HEK293 (cell line): Measurements from ENCODE around the gene P2RY11.
A peak's percentile ranks its signal among the peaks of the same experiment; 100 is the strongest.

Source experiments
- CTCF ChIA-PET: fragments of 350-600 bp; formaldehyde crosslinking; extraction: SDS; loops from one replicate; lab custom pipeline; 2021; ENCODE audit warnings: antibody characterized with exemption; lab: Yijun Ruan, JAX
- POLR2A ChIA-PET: fragments of 300-600 bp; formaldehyde crosslinking; extraction: SDS; loops from one replicate; lab custom pipeline; 2020; ENCODE audit warnings: antibody characterized with exemption, inconsistent platforms; lab: Yijun Ruan, JAX
- H3K27ac ChIP-seq: fragments of 200-500 bp; sonication (Bioruptor generic); 2 replicates; pipeline ENCODE4 v1.5.1; 2014; ENCODE audit warnings: low read depth, low read length, control low read depth, inconsistent platforms; ENCODE audit errors: extremely low read depth
- H3K36me3 ChIP-seq, 2 experiments: fragments of 200-500 bp in 1 of 2; sonication (Bioruptor generic) in 1 of 2; 1 replicate in 1 of 2; 2 replicates in 1 of 2; pipeline ENCODE4 v1.5.1; 2014 to 2017; ENCODE audit warnings: inconsistent platforms in 2 of 2, low read length in 2 of 2; ENCODE audit not compliant: control insufficient read depth in 2 of 2, insufficient read depth in 1 of 2
- H3K4me1 ChIP-seq: fragments of 200-500 bp; sonication (Bioruptor generic); 2 replicates; pipeline ENCODE4 v1.5.1; 2014; ENCODE audit warnings: mild to moderate bottlenecking, low read length, inconsistent platforms; ENCODE audit not compliant: control insufficient read depth, insufficient read depth
- H3K4me3 ChIP-seq: 2 replicates; pipeline ENCODE4 v1.5.1; 2011; ENCODE audit warnings: low read depth, mild to moderate bottlenecking, control low read depth, low read length, moderate library complexity
- H3K9me3 ChIP-seq: fragments of 200-500 bp; sonication (Bioruptor generic); 2 replicates; pipeline ENCODE4 v1.5.1; 2014; ENCODE audit warnings: low read depth, low read length, inconsistent platforms; ENCODE audit not compliant: control insufficient read depth, insufficient read depth
- GLI4 ChIP-seq: fragments of 450-650 bp; formaldehyde crosslinking; IDR thresholded peaks from 2 replicates; pipeline ENCODE4 v1.5.1; 2016; ENCODE audit warnings: missing biosample characterization, missing genetic modification characterization
- HOXD13 ChIP-seq: sonication (generic); formaldehyde crosslinking; IDR thresholded peaks from 2 replicates; pipeline ENCODE4 v1.8.0; 2022; ENCODE audit warnings: missing genetic modification reagents, borderline replicate concordance
- INSM2 ChIP-seq: fragments of 450-650 bp; formaldehyde crosslinking; IDR thresholded peaks from 2 replicates; pipeline ENCODE4 v1.5.1; 2016; ENCODE audit warnings: missing biosample characterization, missing genetic modification characterization
- KLF10 ChIP-seq: fragments of 450-650 bp; IDR thresholded peaks from 2 replicates; pipeline ENCODE4 v1.5.1; 2018; ENCODE audit warnings: missing biosample characterization, mild to moderate bottlenecking, missing genetic modification characterization
- PRDM4 ChIP-seq: fragments of 450-650 bp; formaldehyde crosslinking; IDR thresholded peaks from 2 replicates; pipeline ENCODE4 v1.5.1; 2017; ENCODE audit warnings: missing biosample characterization, missing genetic modification characterization
- SCRT1 ChIP-seq: fragments of 450-650 bp; formaldehyde crosslinking; IDR thresholded peaks from 2 replicates; pipeline ENCODE4 v1.5.1; 2016; ENCODE audit warnings: missing biosample characterization, missing genetic modification characterization, borderline replicate concordance
- SCRT2 ChIP-seq: fragments of 450-650 bp; formaldehyde crosslinking; IDR thresholded peaks from 2 replicates; pipeline ENCODE4 v1.5.1; 2016; ENCODE audit warnings: missing biosample characterization, missing genetic modification characterization
- ZBTB1 ChIP-seq: fragments of 450-650 bp; formaldehyde crosslinking; IDR thresholded peaks from 2 replicates; pipeline ENCODE4 v1.5.1; 2016; ENCODE audit warnings: missing biosample characterization, missing genetic modification characterization
- ZBTB26 ChIP-seq: fragments of 450-650 bp; formaldehyde crosslinking; optimal IDR thresholded peaks from 2 replicates; pipeline ENCODE3; 2016; ENCODE audit warnings: missing biosample characterization, mild to moderate bottlenecking, missing genetic modification characterization
- ZBTB48 ChIP-seq: fragments of 450-650 bp; formaldehyde crosslinking; IDR thresholded peaks from 2 replicates; pipeline ENCODE4 v1.5.1; 2016; ENCODE audit warnings: missing biosample characterization, missing genetic modification characterization
- ZBTB7A ChIP-seq: fragments of 450-650 bp; formaldehyde crosslinking; IDR thresholded peaks from 2 replicates; pipeline ENCODE4 v1.5.1; 2016; ENCODE audit warnings: low read depth, missing biosample characterization, missing genetic modification characterization
- ZBTB8A ChIP-seq: fragments of 450-650 bp; formaldehyde crosslinking; IDR thresholded peaks from 2 replicates; pipeline ENCODE4 v1.5.1; 2016; ENCODE audit warnings: missing biosample characterization, missing genetic modification characterization
- ZFP3 ChIP-seq: fragments of 450-650 bp; formaldehyde crosslinking; IDR thresholded peaks from 2 replicates; pipeline ENCODE4 v1.5.1; 2016; ENCODE audit warnings: low read depth, missing biosample characterization, missing genetic modification characterization
- ZFP37 ChIP-seq: fragments of 450-650 bp; formaldehyde crosslinking; IDR thresholded peaks from 2 replicates; pipeline ENCODE4 v1.5.1; 2016; ENCODE audit warnings: missing biosample characterization, missing genetic modification characterization
- ZNF19 ChIP-seq: fragments of 450-650 bp; formaldehyde crosslinking; IDR thresholded peaks from 2 replicates; pipeline ENCODE4; 2016; ENCODE audit warnings: missing biosample characterization, missing genetic modification characterization, low read depth
- ZNF211 ChIP-seq: fragments of 450-650 bp; formaldehyde crosslinking; IDR thresholded peaks from 2 replicates; pipeline ENCODE4 v1.5.1; 2016; ENCODE audit warnings: low read depth, missing biosample characterization, missing genetic modification characterization
- ZNF221 ChIP-seq: fragments of 450-650 bp; formaldehyde crosslinking; IDR thresholded peaks from 2 replicates; pipeline ENCODE4 v1.5.1; 2017; ENCODE audit warnings: missing biosample characterization, missing genetic modification characterization, borderline replicate concordance
- ZNF24 ChIP-seq: fragments of 450-650 bp; formaldehyde crosslinking; IDR thresholded peaks from 2 replicates; pipeline ENCODE4 v1.5.1; 2016; ENCODE audit warnings: missing biosample characterization, missing genetic modification characterization
- ZNF266 ChIP-seq: fragments of 450-650 bp; formaldehyde crosslinking; IDR thresholded peaks from 2 replicates; pipeline ENCODE4 v1.5.1; 2016; ENCODE audit warnings: missing biosample characterization, missing genetic modification characterization, low read depth
- ZNF37A ChIP-seq: fragments of 450-650 bp; IDR thresholded peaks from 2 replicates; pipeline ENCODE4 v1.5.1; 2018; ENCODE audit warnings: missing biosample characterization, missing genetic modification characterization
- ZNF391 ChIP-seq: fragments of 450-650 bp; formaldehyde crosslinking; IDR thresholded peaks from 2 replicates; pipeline ENCODE4 v1.5.1; 2016; ENCODE audit warnings: low read depth, missing biosample characterization, missing genetic modification characterization, borderline replicate concordance
- ZNF571 ChIP-seq: fragments of 450-650 bp; formaldehyde crosslinking; IDR thresholded peaks from 2 replicates; pipeline ENCODE4 v1.5.0; 2017; ENCODE audit warnings: missing biosample characterization, missing genetic modification characterization
- ZNF654 ChIP-seq: fragments of 450-650 bp; formaldehyde crosslinking; IDR thresholded peaks from 2 replicates; pipeline ENCODE4 v1.5.1; 2016; ENCODE audit warnings: low read depth, missing biosample characterization, missing genetic modification characterization
- ZNF707 ChIP-seq: fragments of 450-650 bp; formaldehyde crosslinking; IDR thresholded peaks from 2 replicates; pipeline ENCODE4 v1.5.1; 2016; ENCODE audit warnings: missing biosample characterization, missing genetic modification characterization
- ZSCAN18 ChIP-seq: fragments of 450-650 bp; formaldehyde crosslinking; IDR thresholded peaks from 2 replicates; pipeline ENCODE4 v1.5.1; 2016; ENCODE audit warnings: missing biosample characterization, missing genetic modification characterization
- ZXDB ChIP-seq: fragments of 450-650 bp; formaldehyde crosslinking; IDR thresholded peaks from 2 replicates; pipeline ENCODE4 v1.5.1; 2016; ENCODE audit warnings: missing biosample characterization, missing genetic modification characterization

Gene P2RY11

GRCh38 chr19:10144361-10144760, 32.9 kb downstream of the P2RY11 start:
- Histone ChIP-seq H3K36me3 (peaks cover 51 to 98% of the 10 kb centered on the region in 2 experiments), H3K27ac (no peak overlapping the region), H3K4me3 (no peak overlapping the region), H3K9me3 (no peaks in the 10 kb centered on the region), H3K4me1 (no peaks in the 10 kb centered on the region)
- no peak for TF ChIP-seq ZNF391 (tag by site-specific recombination)
- TF ChIP-seq SCRT2 (tag by site-specific recombination) = peak; percentile 64; the same call in 1 of the 2 replicates
- TF ChIP-seq ZBTB7A (tag by site-specific recombination) = no peak
- no peak for TF ChIP-seq HOXD13 (CRISPR knock-in tag)
- no peak for TF ChIP-seq GLI4 (tag by site-specific recombination)
- no peak for TF ChIP-seq ZNF654
- no peak for TF ChIP-seq ZFP37 (tag by site-specific recombination)
- ChIA-PET CTCF (no interaction called here), POLR2A (no interaction called here)

- POLR2A ChIA-PET = no interaction called here
- H3K4me3 ChIP-seq = no peak overlapping the region
- no peaks in the 10 kb centered on the region for H3K4me1 ChIP-seq
- TF ChIP-seq ZNF221 (tag by site-specific recombination) (no peak), ZNF19 (tag by site-specific recombination) (no peak), ZBTB26 (tag by site-specific recombination) (no peak), INSM2 (tag by site-specific recombination) (no peak), ZXDB (no peak), ZNF266 (tag by site-specific recombination) (no peak), ZFP3 (no peak)
- no peak overlapping the region for H3K27ac ChIP-seq
- H3K36me3 ChIP-seq = peaks cover 51 to 98% of the 10 kb centered on the region in 2 experiments
- no peaks in the 10 kb centered on the region for H3K9me3 ChIP-seq
- CTCF ChIA-PET = no interaction called here
Measured at GRCh38 chr19:10145031-10145430, 33.5 kb downstream of the P2RY11 start.

GRCh38 chr19:10146142-10146541, 34.6 kb downstream of the P2RY11 start:
- Histone ChIP-seq H3K4me1 (no peaks in the 10 kb centered on the region), H3K36me3 (peaks cover 52 to 98% of the 10 kb centered on the region in 2 experiments), H3K4me3 (no peak overlapping the region), H3K27ac (no peak overlapping the region), H3K9me3 (no peaks in the 10 kb centered on the region)
- TF ChIP-seq ZNF37A (tag by site-specific recombination) = no peak
- TF ChIP-seq ZBTB8A (tag by site-specific recombination) = no peak
- TF ChIP-seq ZBTB1 (tag by site-specific recombination) = no peak
- no peak for TF ChIP-seq ZXDB
- TF ChIP-seq ZSCAN18 = no peak
- TF ChIP-seq ZNF707 = no peak
- TF ChIP-seq PRDM4 = no peak
- no peak for TF ChIP-seq ZNF571
- TF ChIP-seq SCRT1 = no peak
- no peak for TF ChIP-seq GLI4 (tag by site-specific recombination)
- TF ChIP-seq ZNF211 (tag by site-specific recombination) = no peak
- no peak for TF ChIP-seq ZNF391 (tag by site-specific recombination)
- no peak for TF ChIP-seq ZNF24 (tag by site-specific recombination)
- TF ChIP-seq KLF10 (tag by site-specific recombination) = no peak
- TF ChIP-seq ZBTB48 (tag by site-specific recombination) = no peak
- POLR2A ChIA-PET = no interaction called here
- CTCF ChIA-PET = no interaction called here
